Spleen (tissue), 7 donors: ENCODE data around the gene ZNF831.

ENCODE experiments used
- POLR2A ChIP-seq, 3 donors: fragments of 450-650 bp; IDR thresholded peaks; one replicate each; pipeline ENCODE4 v1.5.1; 2017; ENCODE audit warnings: antibody characterized with exemption in 3 of 3, mild to moderate bottlenecking in 1 of 3
- POLR2AphosphoS5 ChIP-seq, 3 donors: sonication (generic); formaldehyde crosslinking; IDR thresholded peaks; one replicate each; pipeline ENCODE4 v1.5.1; 2017; ENCODE audit warnings: antibody characterized with exemption in 3 of 3
- TF ChIP-seq, protein P1 (sequence below), 11 experiments: fragments of 200-600 bp in 7 of 11; fragments of 450-650 bp in 4 of 11; sonication (generic) in 4 of 11; IDR thresholded peaks in 8 of 11; conservative IDR thresholded peaks in 3 of 11; 1 replicate in 7 of 11; 2 replicates in 4 of 11; pipeline versions ENCODE4 v1.4.0 to v1.8.0; 2016 to 2021; ENCODE audit warnings: antibody characterized with exemption in 11 of 11, inconsistent platforms in 4 of 11, mild to moderate bottlenecking in 1 of 11
- donor health status: DM: no; HTN: no; CAD: no; lungs with moderate emphysema.
- donor health status: DM: no; HTN: no; CAD: no.
- donor health status: DM: no; HTN: no; CAD: no.

DNA sequence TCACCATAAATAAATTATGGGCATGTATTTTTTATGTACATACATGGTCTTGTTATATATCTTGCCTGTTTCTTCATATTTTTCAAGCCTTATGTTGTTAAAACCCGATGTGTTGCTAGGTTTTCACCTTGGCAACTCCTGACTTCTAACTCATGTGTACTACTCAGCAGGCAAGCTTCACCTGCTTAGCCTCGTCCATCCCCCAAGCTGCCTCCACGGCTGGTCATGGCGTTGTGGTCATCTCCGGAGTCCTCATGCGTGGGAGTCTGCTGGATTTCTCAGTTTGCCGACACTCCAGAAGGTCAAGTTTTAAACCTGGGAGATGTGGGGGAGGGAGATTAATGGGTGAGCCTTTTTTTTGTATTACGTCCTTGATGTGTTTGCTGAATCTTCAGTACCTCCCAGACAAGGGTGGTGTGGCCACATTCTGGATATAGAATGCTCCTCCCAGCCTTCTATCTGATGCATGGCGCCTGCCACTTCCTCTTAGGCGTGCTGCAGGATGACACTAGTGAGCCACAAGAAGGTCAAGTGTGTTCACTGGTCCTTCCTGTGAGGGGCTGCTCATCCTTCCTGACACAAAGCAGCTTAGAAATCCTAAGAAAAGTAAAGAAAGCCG lies 110.2 kb downstream of the ZNF831 start:
- TF ChIP-seq, protein P1, sequence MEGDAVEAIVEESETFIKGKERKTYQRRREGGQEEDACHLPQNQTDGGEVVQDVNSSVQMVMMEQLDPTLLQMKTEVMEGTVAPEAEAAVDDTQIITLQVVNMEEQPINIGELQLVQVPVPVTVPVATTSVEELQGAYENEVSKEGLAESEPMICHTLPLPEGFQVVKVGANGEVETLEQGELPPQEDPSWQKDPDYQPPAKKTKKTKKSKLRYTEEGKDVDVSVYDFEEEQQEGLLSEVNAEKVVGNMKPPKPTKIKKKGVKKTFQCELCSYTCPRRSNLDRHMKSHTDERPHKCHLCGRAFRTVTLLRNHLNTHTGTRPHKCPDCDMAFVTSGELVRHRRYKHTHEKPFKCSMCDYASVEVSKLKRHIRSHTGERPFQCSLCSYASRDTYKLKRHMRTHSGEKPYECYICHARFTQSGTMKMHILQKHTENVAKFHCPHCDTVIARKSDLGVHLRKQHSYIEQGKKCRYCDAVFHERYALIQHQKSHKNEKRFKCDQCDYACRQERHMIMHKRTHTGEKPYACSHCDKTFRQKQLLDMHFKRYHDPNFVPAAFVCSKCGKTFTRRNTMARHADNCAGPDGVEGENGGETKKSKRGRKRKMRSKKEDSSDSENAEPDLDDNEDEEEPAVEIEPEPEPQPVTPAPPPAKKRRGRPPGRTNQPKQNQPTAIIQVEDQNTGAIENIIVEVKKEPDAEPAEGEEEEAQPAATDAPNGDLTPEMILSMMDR (IDR thresholded peaks at IDR 0.05 in 8 of 11, conservative IDR thresholded peaks at IDR 0.05 in 3 of 11), result no peak
- TF ChIP-seq POLR2AphosphoS5 (IDR thresholded peaks at IDR 0.05) (no peak), POLR2A (IDR thresholded peaks at IDR 0.05) (no peak)
